22Rv1 (cell line): ENCODE measurements around the gene HAGH.

ENCODE experiments used
- CTCF ChIP-seq: fragments of 450-650 bp; IDR thresholded peaks from 2 replicates; pipeline ENCODE4 v1.5.1; 2017; ENCODE audit warnings: mild to moderate bottlenecking
- ZFX ChIP-seq: fragments of 450-650 bp; IDR thresholded peaks from 2 replicates; pipeline ENCODE4 v1.6.1; 2017; ENCODE audit warnings: antibody characterized with exemption, borderline replicate concordance

- TF ChIP-seq CTCF (no peak), ZFX (no peak)
Observed at GRCh38 chr16:1789643-1790045, 37.0 kb downstream of the HAGH start.
